MM.1S (cell line): ENCODE data around the gene BAZ2A.

Experiments used
- EZH2 ChIP-seq: fragments of 300-600 bp; sonication (generic); optimal IDR thresholded peaks from 2 replicates; pipeline ENCODE3; 2017; ENCODE audit warnings: low read depth, mild to moderate bottlenecking, antibody characterized with exemption, low read length, mixed read lengths
- EZH2phosphoT487 ChIP-seq: fragments of 300-600 bp; sonication (generic); IDR thresholded peaks from 2 replicates; pipeline ENCODE4 v1.6.1; 2018; ENCODE audit warnings: antibody characterized with exemption, low read length
- TF ChIP-seq, protein P1 (sequence below): fragments of 300-600 bp; sonication (generic); IDR thresholded peaks from 2 replicates; pipeline ENCODE4 v1.5.1; 2016; ENCODE audit warnings: antibody characterized with exemption, low read length, mixed read lengths

- TF ChIP-seq, protein P1, sequence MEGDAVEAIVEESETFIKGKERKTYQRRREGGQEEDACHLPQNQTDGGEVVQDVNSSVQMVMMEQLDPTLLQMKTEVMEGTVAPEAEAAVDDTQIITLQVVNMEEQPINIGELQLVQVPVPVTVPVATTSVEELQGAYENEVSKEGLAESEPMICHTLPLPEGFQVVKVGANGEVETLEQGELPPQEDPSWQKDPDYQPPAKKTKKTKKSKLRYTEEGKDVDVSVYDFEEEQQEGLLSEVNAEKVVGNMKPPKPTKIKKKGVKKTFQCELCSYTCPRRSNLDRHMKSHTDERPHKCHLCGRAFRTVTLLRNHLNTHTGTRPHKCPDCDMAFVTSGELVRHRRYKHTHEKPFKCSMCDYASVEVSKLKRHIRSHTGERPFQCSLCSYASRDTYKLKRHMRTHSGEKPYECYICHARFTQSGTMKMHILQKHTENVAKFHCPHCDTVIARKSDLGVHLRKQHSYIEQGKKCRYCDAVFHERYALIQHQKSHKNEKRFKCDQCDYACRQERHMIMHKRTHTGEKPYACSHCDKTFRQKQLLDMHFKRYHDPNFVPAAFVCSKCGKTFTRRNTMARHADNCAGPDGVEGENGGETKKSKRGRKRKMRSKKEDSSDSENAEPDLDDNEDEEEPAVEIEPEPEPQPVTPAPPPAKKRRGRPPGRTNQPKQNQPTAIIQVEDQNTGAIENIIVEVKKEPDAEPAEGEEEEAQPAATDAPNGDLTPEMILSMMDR = no peak
- TF ChIP-seq EZH2 (no peak), EZH2phosphoT487 (no peak)
These were observed 15.8 kb upstream of the BAZ2A start, which contains the start of gene ATP5F1B for GRCh38 chr12:56645717-56646446.
